Osteoblast (primary cell): Measurements from ENCODE around the gene BATF. TPM values are rescaled to one million over a fixed set of nuclear protein-coding genes. Genes with fewer than 3 reads are reported as not detected.

Experiments
- DNase-seq: peaks from one replicate; pipeline ENCODE4 v3.0.0; 2011; ENCODE audit warnings: low spot score, mixed read lengths; ENCODE audit not compliant: insufficient read length; ENCODE audit errors: missing footprints
- H2AFZ ChIP-seq: 2 replicates; pipeline ENCODE4 v1.6.0; 2011; ENCODE audit warnings: mild to moderate bottlenecking, low read length
- H3K27ac ChIP-seq: 2 replicates; pipeline ENCODE4 v1.5.1; 2011; ENCODE audit warnings: mild to moderate bottlenecking, low read depth, low read length, moderate library complexity
- H3K27me3 ChIP-seq: 2 replicates; pipeline ENCODE4 v1.6.0; 2012; ENCODE audit warnings: mild to moderate bottlenecking, control low read depth, inconsistent platforms, low read length, moderate library complexity; ENCODE audit not compliant: insufficient read depth
- H3K36me3 ChIP-seq: 2 replicates; pipeline ENCODE4 v1.5.1; 2011; ENCODE audit warnings: mild to moderate bottlenecking, low read length, control low read depth, moderate library complexity; ENCODE audit not compliant: insufficient read depth
- H3K4me1 ChIP-seq: 2 replicates; pipeline ENCODE4 v1.5.1; 2011; ENCODE audit warnings: mild to moderate bottlenecking, low read length, control low read depth, moderate library complexity; ENCODE audit not compliant: insufficient read depth
- H3K4me2 ChIP-seq: 2 replicates; pipeline ENCODE4 v1.6.0; 2011; ENCODE audit warnings: mild to moderate bottlenecking, low read length; ENCODE audit not compliant: insufficient read depth
- H3K4me3 ChIP-seq: fragments of 200-600 bp; sonication (generic); 3 replicates; pipeline ENCODE4 v1.5.1; 2012; ENCODE audit warnings: mild to moderate bottlenecking, low read length, inconsistent platforms; ENCODE audit not compliant: insufficient read depth
- H3K79me2 ChIP-seq: 2 replicates; pipeline ENCODE4 v1.6.0; 2012; ENCODE audit warnings: mild to moderate bottlenecking, low read length, control low read depth, inconsistent platforms; ENCODE audit not compliant: insufficient read depth
- H3K9me3 ChIP-seq: 2 replicates; pipeline ENCODE4 v1.5.1; 2011; ENCODE audit warnings: low read depth, low read length, control low read depth
- H4K20me1 ChIP-seq: 2 replicates; pipeline ENCODE4 v1.6.0; 2012; ENCODE audit warnings: mild to moderate bottlenecking, low read length, control low read depth; ENCODE audit not compliant: insufficient read depth
- CTCF ChIP-seq: IDR thresholded peaks from 2 replicates; pipeline ENCODE4 v1.5.1; 2011; ENCODE audit warnings: mild to moderate bottlenecking, low read depth, low read length, moderate library complexity; ENCODE audit errors: extremely low read depth
- total RNA-seq: library from RNA; depleted of rRNA; stranded (reverse); fragments of >200 nt; gene quantifications from 2 replicates; pipeline ENCODE4 v1.2.3, GENCODE V29; 2012

BATF gene
- total RNA-seq, 1 donor = 0.72 TPM

GRCh38 chr14:75561013-75561432 is 38.8 kb downstream of the BATF start:
- Histone ChIP-seq H3K4me2 (no peak overlapping the region), H3K9me3 (no peaks in the 10 kb centered on the region), H3K4me3 (no peak overlapping the region), H3K27me3 (peaks cover 20% of the 10 kb centered on the region), H3K79me2 (no peaks in the 10 kb centered on the region), H3K4me1 (peaks cover 3% of the 10 kb centered on the region), H4K20me1 (no peaks in the 10 kb centered on the region), H3K36me3 (no peaks in the 10 kb centered on the region), H2AFZ (no peak overlapping the region), H3K27ac (no peak overlapping the region)
- TF ChIP-seq CTCF = peak; percentile 96
- peak; percentile 93 for DNase-seq

GRCh38 chr14:75562089-75562488 is 39.8 kb downstream of the BATF start:
- Histone ChIP-seq H4K20me1 (no peaks in the 10 kb centered on the region), H3K9me3 (no peaks in the 10 kb centered on the region), H2AFZ (no peak overlapping the region), H3K36me3 (no peaks in the 10 kb centered on the region), H3K4me2 (no peak overlapping the region), H3K4me1 (peaks cover 3% of the 10 kb centered on the region), H3K79me2 (no peaks in the 10 kb centered on the region), H3K27ac (no peak overlapping the region), H3K27me3 (peaks cover 20% of the 10 kb centered on the region), H3K4me3 (no peak overlapping the region)
- no peak for TF ChIP-seq CTCF
- DNase-seq = no peak

- Histone ChIP-seq H4K20me1 (no peaks in the 10 kb centered on the region), H3K36me3 (no peaks in the 10 kb centered on the region), H3K9me3 (no peaks in the 10 kb centered on the region), H3K4me2 (no peak overlapping the region), H3K4me3 (no peak overlapping the region), H3K27ac (no peak overlapping the region), H3K79me2 (no peaks in the 10 kb centered on the region), H3K4me1 (peaks cover 3% of the 10 kb centered on the region), H3K27me3 (peaks cover 20% of the 10 kb centered on the region), H2AFZ (no peak overlapping the region)
- no peak for TF ChIP-seq CTCF
- no peak for DNase-seq
Measured at GRCh38 chr14:75562489-75562888, 40.2 kb downstream of the BATF start.

GRCh38 chr14:75563931-75564330 is 41.7 kb downstream of the BATF start:
- Histone ChIP-seq H3K36me3 (no peaks in the 10 kb centered on the region), H3K27me3 (peaks cover 26% of the 10 kb centered on the region), H3K4me2 (no peak overlapping the region), H3K27ac (no peak overlapping the region), H3K4me1 (peaks cover 3% of the 10 kb centered on the region), H3K4me3 (no peak overlapping the region), H4K20me1 (no peaks in the 10 kb centered on the region), H3K79me2 (no peaks in the 10 kb centered on the region), H2AFZ (no peak overlapping the region), H3K9me3 (no peaks in the 10 kb centered on the region)
- DNase-seq = no peak
- no peak for TF ChIP-seq CTCF
